PC-3 (cell line): ENCODE results near the gene MSH3.

Source experiments
- CTCF ChIP-seq: fragments of 300-600 bp; sonication (generic); conservative IDR thresholded peaks from 2 replicates; pipeline ENCODE4 v1.5.1; 2017; ENCODE audit warnings: antibody characterized with exemption, low read depth, mild to moderate bottlenecking, low read length
- EZH2 ChIP-seq: fragments of 300-600 bp; sonication (generic); IDR thresholded peaks from one replicate; pipeline ENCODE4 v1.6.1; 2017; ENCODE audit warnings: antibody characterized with exemption, mild to moderate bottlenecking, low read length; ENCODE audit not compliant: unreplicated experiment

GRCh38 chr5:80763211-80763610, 108.8 kb downstream of the MSH3 start:
- no peak for TF ChIP-seq EZH2
- TF ChIP-seq CTCF = no peak
